Measurements from ENCODE around the gene PRKN.

PRKN gene

DNA sequence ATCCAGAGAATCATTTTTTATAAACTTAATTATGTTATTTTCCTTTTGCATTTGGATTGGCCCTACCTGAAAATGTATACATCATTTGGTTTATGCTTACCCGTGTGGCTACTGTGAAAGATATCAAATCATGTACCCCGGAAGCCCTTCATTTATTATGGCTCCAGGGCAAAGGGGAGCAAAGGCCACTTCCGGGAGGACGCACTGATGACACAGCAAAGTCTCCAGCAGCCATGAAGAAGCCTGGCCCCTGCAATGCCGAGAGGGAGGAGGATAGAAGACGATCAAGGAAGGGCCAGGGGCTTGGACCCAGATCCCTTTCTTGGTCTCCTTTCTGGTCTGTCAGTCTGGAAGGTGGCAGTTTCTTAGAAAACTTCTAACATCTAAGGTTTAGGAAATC is 1073.4 kb downstream of the PRKN start:
- no peak overlapping the region for H3K4me3 ChIP-seq (replicated peaks; ENCODE audit: insufficient read depth, low read length)
- H3K27me3 ChIP-seq (ENCODE audit: insufficient read depth, poor library complexity, severe bottlenecking): no peaks in the 10 kb centered on the region
- TF ChIP-seq POLR2AphosphoS5 (IDR thresholded peaks at IDR 0.05; ENCODE audit: low read depth) (no peak), GABPA (IDR thresholded peaks at IDR 0.05; ENCODE audit: low read depth) (no peak), SPI1 (IDR thresholded peaks at IDR 0.05; ENCODE audit: borderline replicate concordance, low read depth) (no peak)
- TF ChIP-seq, protein P1, sequence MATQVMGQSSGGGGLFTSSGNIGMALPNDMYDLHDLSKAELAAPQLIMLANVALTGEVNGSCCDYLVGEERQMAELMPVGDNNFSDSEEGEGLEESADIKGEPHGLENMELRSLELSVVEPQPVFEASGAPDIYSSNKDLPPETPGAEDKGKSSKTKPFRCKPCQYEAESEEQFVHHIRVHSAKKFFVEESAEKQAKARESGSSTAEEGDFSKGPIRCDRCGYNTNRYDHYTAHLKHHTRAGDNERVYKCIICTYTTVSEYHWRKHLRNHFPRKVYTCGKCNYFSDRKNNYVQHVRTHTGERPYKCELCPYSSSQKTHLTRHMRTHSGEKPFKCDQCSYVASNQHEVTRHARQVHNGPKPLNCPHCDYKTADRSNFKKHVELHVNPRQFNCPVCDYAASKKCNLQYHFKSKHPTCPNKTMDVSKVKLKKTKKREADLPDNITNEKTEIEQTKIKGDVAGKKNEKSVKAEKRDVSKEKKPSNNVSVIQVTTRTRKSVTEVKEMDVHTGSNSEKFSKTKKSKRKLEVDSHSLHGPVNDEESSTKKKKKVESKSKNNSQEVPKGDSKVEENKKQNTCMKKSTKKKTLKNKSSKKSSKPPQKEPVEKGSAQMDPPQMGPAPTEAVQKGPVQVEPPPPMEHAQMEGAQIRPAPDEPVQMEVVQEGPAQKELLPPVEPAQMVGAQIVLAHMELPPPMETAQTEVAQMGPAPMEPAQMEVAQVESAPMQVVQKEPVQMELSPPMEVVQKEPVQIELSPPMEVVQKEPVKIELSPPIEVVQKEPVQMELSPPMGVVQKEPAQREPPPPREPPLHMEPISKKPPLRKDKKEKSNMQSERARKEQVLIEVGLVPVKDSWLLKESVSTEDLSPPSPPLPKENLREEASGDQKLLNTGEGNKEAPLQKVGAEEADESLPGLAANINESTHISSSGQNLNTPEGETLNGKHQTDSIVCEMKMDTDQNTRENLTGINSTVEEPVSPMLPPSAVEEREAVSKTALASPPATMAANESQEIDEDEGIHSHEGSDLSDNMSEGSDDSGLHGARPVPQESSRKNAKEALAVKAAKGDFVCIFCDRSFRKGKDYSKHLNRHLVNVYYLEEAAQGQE (IDR thresholded peaks at IDR 0.05; ENCODE audit: insufficient replicate concordance, low read depth): no peak
- TF ChIP-seq, protein P2, sequence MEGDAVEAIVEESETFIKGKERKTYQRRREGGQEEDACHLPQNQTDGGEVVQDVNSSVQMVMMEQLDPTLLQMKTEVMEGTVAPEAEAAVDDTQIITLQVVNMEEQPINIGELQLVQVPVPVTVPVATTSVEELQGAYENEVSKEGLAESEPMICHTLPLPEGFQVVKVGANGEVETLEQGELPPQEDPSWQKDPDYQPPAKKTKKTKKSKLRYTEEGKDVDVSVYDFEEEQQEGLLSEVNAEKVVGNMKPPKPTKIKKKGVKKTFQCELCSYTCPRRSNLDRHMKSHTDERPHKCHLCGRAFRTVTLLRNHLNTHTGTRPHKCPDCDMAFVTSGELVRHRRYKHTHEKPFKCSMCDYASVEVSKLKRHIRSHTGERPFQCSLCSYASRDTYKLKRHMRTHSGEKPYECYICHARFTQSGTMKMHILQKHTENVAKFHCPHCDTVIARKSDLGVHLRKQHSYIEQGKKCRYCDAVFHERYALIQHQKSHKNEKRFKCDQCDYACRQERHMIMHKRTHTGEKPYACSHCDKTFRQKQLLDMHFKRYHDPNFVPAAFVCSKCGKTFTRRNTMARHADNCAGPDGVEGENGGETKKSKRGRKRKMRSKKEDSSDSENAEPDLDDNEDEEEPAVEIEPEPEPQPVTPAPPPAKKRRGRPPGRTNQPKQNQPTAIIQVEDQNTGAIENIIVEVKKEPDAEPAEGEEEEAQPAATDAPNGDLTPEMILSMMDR (IDR thresholded peaks at IDR 0.05; ENCODE audit: insufficient read depth, low read length): no peak
- H3K27ac ChIP-seq (replicated peaks): no peak overlapping the region
- no peak for DNase-seq (ENCODE audit: low read depth in 1 of 2, low spot score in 1 of 2)

DNA sequence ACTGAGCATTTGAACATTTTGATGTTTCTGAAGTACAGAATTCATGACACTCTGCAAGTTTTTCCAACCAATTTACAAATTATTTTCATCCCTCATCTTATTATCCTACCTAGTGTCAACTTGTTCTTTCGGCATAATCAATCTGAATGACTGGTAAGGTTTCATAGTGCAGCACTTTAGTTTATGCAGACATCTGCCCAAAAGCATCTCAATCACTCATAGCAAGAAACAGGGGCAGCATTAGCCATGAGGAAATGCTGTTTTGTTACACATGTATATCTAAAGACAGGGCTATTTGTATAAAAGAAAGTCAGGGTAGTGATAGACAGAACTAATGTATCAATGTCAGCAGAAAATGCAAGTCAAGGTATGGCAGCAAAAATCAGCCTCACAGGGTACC is 1075.6 kb downstream of the PRKN start:
- no peak for DNase-seq (ENCODE audit: low read depth in 1 of 2, low spot score in 1 of 2)
- Histone ChIP-seq H3K27me3 (ENCODE audit: insufficient read depth, poor library complexity, severe bottlenecking) (no peaks in the 10 kb centered on the region), H3K4me3 (replicated peaks; ENCODE audit: insufficient read depth, low read length) (no peak overlapping the region), H3K27ac (replicated peaks) (no peak overlapping the region)
- TF ChIP-seq, protein P2 (IDR thresholded peaks at IDR 0.05; ENCODE audit: insufficient read depth, low read length): no peak
- TF ChIP-seq GABPA (IDR thresholded peaks at IDR 0.05; ENCODE audit: low read depth): no peak
- TF ChIP-seq SPI1 (IDR thresholded peaks at IDR 0.05; ENCODE audit: borderline replicate concordance, low read depth): no peak
- no peak for TF ChIP-seq POLR2AphosphoS5 (IDR thresholded peaks at IDR 0.05; ENCODE audit: low read depth)

GRCh38 chr6:161649841-161650240 is 1077.7 kb downstream of the PRKN start:
- Histone ChIP-seq H3K4me3 (replicated peaks; ENCODE audit: insufficient read depth, low read length) (no peak overlapping the region), H3K27me3 (ENCODE audit: insufficient read depth, poor library complexity, severe bottlenecking) (no peaks in the 10 kb centered on the region), H3K27ac (replicated peaks) (no peak overlapping the region)
- DNase-seq (ENCODE audit: low read depth in 1 of 2, low spot score in 1 of 2): no peak
- TF ChIP-seq GABPA (IDR thresholded peaks at IDR 0.05; ENCODE audit: low read depth): no peak
- no peak for TF ChIP-seq POLR2AphosphoS5 (IDR thresholded peaks at IDR 0.05; ENCODE audit: low read depth)
- TF ChIP-seq, protein P2 (IDR thresholded peaks at IDR 0.05; ENCODE audit: insufficient read depth, low read length): no peak
- TF ChIP-seq, protein P1 (IDR thresholded peaks at IDR 0.05; ENCODE audit: insufficient replicate concordance, low read depth): no peak
- TF ChIP-seq SPI1 (IDR thresholded peaks at IDR 0.05; ENCODE audit: borderline replicate concordance, low read depth): no peak

DNA sequence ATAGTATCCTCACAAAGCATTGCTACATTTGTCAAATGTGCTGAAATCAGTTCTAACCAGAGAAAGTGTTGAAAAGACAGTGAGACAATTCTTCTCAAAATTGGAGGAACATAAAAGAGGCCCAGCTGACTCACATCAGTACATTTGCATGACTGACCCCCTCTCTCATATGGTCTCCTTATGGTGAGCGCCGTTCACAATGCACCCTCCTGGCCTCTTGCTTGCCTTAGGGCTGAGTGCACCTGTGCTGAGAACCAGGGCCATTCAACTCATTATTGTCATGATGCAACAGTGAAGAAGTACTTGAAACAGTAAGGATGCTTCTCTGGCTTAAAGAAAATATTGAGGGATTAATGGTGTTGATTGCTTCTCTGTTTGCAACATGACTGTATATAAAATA is 1078.5 kb downstream of the PRKN start:
- TF ChIP-seq, protein P1 (IDR thresholded peaks at IDR 0.05; ENCODE audit: insufficient replicate concordance, low read depth): no peak
- no peak for TF ChIP-seq GABPA (IDR thresholded peaks at IDR 0.05; ENCODE audit: low read depth)
- no peak for TF ChIP-seq SPI1 (IDR thresholded peaks at IDR 0.05; ENCODE audit: borderline replicate concordance, low read depth)
- Histone ChIP-seq H3K4me3 (replicated peaks; ENCODE audit: insufficient read depth, low read length) (no peak overlapping the region), H3K27me3 (ENCODE audit: insufficient read depth, poor library complexity, severe bottlenecking) (no peaks in the 10 kb centered on the region), H3K27ac (replicated peaks) (no peak overlapping the region)
- DNase-seq (ENCODE audit: low read depth in 1 of 2, low spot score in 1 of 2): no peak
